Nephron progenitor cell (in vitro differentiated cells): ENCODE measurements around the gene FERMT2.

Source experiments
- DNase-seq: peaks from one replicate; pipeline ENCODE4 v3.0.0; 2021
- H3K27ac Mint-ChIP-seq: 2 replicates; pipeline ENCODE4 v1.8.0; 2021; ENCODE audit warnings: mild to moderate bottlenecking, moderate library complexity, mixed read lengths
- H3K27me3 Mint-ChIP-seq: 2 replicates; pipeline ENCODE4 v1.8.0; 2021; ENCODE audit warnings: mild to moderate bottlenecking, low read depth, mixed read lengths; ENCODE audit not compliant: poor library complexity
- H3K36me3 Mint-ChIP-seq: 2 replicates; pipeline ENCODE4 v1.8.0; 2021; ENCODE audit warnings: low read depth, mixed read lengths
- H3K4me1 Mint-ChIP-seq: 2 replicates; pipeline ENCODE4 v1.8.0; 2021; ENCODE audit warnings: mixed read lengths
- H3K4me3 Mint-ChIP-seq: 2 replicates; pipeline ENCODE4 v1.8.0; 2021; ENCODE audit warnings: mild to moderate bottlenecking, moderate library complexity, mixed read lengths
- H3K9me3 Mint-ChIP-seq: 2 replicates; pipeline ENCODE4 v1.8.0; 2021; ENCODE audit warnings: mild to moderate bottlenecking, moderate library complexity, mixed read lengths
- TF ChIP-seq, protein P1 (sequence below): fragments of 200-600 bp; sonication (generic); IDR thresholded peaks from 2 replicates; pipeline ENCODE4 v1.5.0; 2021; ENCODE audit warnings: antibody characterized with exemption

FERMT2 gene

DNA sequence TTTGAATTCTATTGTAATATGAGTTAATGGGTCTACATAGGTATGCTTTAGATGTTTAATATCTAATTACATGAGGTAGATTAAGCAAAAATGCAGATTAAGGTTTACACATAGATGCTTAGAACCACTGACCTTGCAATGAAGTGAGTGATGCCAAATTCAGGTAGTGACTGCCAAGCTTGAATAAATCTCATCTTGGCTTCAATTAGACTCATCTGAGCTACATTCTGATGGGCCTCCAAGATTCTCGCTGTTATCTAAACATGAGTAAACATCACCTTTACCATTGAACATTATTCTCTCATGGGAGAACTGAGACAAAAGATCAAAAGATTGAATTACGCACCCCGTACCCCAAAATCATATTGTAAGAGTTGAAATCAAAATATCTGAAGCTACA, 90.6 kb downstream of the FERMT2 start:
- TF ChIP-seq, protein P1, sequence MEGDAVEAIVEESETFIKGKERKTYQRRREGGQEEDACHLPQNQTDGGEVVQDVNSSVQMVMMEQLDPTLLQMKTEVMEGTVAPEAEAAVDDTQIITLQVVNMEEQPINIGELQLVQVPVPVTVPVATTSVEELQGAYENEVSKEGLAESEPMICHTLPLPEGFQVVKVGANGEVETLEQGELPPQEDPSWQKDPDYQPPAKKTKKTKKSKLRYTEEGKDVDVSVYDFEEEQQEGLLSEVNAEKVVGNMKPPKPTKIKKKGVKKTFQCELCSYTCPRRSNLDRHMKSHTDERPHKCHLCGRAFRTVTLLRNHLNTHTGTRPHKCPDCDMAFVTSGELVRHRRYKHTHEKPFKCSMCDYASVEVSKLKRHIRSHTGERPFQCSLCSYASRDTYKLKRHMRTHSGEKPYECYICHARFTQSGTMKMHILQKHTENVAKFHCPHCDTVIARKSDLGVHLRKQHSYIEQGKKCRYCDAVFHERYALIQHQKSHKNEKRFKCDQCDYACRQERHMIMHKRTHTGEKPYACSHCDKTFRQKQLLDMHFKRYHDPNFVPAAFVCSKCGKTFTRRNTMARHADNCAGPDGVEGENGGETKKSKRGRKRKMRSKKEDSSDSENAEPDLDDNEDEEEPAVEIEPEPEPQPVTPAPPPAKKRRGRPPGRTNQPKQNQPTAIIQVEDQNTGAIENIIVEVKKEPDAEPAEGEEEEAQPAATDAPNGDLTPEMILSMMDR: no peak
- H3K27me3 Mint-ChIP-seq: no peaks in the 10 kb centered on the region
- H3K27ac Mint-ChIP-seq: no peak overlapping the region
- H3K9me3 Mint-ChIP-seq: no peaks in the 10 kb centered on the region
- H3K4me1 Mint-ChIP-seq: peaks cover 7% of the 10 kb centered on the region
- no peak for DNase-seq
- no peak overlapping the region for H3K4me3 Mint-ChIP-seq
- H3K36me3 Mint-ChIP-seq: peaks cover 66% of the 10 kb centered on the region

DNA sequence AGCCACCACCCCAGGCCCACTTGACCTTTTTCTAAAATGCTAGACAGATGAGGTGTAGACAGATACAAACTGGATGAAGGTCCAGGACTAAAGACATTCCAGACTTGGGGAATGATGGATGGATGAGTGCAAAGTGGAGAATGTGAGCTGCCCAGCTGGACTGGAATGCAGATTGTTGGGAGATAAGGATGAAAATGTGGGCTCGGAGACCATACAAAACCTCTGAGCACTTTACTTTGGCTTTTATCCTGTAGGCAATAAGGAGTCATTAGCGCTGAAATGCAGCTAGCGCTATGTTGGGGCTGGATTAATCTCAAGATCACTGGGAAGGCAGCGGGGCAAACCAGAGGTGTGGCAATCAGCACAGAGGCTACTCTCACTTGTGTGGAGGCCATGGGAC, 94.7 kb downstream of the FERMT2 start:
- DNase-seq: no peak
- H3K36me3 Mint-ChIP-seq: peaks cover 67% of the 10 kb centered on the region

DNA sequence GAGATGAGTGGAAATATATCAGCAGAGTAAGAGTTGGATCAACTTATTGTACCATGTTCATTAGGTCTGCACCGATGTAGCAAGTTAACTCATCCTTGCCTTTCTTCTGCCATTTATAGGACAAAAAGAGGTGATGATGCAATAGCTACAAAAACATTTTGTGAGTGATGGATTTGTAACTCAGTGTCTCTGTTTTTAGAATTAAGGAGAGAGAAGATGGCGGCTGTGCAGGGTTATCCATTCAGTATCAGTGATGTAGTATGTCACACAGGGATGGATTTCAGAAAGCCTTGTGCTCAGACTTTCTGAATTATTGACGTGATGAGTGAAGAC, 97.4 kb downstream of the FERMT2 start:
- TF ChIP-seq, protein P1: no peak
- DNase-seq: no peak
- H3K4me3 Mint-ChIP-seq: no peak overlapping the region
- peaks cover 42% of the 10 kb centered on the region for H3K36me3 Mint-ChIP-seq
- H3K27me3 Mint-ChIP-seq: peaks cover 6% of the 10 kb centered on the region
- peak overlapping the region; percentile 60 for H3K27ac Mint-ChIP-seq
- peaks cover 13% of the 10 kb centered on the region for H3K4me1 Mint-ChIP-seq
- peaks cover 4% of the 10 kb centered on the region for H3K9me3 Mint-ChIP-seq

More for the DNA sequence above, 94.7 kb downstream of the FERMT2 start:
- peak overlapping the region; percentile 87 for H3K27ac Mint-ChIP-seq
- TF ChIP-seq, protein P1: no peak
- H3K4me1 Mint-ChIP-seq: peaks cover 11% of the 10 kb centered on the region
- peaks cover 3% of the 10 kb centered on the region for H3K27me3 Mint-ChIP-seq
- no peaks in the 10 kb centered on the region for H3K9me3 Mint-ChIP-seq
- H3K4me3 Mint-ChIP-seq: no peak overlapping the region

DNA sequence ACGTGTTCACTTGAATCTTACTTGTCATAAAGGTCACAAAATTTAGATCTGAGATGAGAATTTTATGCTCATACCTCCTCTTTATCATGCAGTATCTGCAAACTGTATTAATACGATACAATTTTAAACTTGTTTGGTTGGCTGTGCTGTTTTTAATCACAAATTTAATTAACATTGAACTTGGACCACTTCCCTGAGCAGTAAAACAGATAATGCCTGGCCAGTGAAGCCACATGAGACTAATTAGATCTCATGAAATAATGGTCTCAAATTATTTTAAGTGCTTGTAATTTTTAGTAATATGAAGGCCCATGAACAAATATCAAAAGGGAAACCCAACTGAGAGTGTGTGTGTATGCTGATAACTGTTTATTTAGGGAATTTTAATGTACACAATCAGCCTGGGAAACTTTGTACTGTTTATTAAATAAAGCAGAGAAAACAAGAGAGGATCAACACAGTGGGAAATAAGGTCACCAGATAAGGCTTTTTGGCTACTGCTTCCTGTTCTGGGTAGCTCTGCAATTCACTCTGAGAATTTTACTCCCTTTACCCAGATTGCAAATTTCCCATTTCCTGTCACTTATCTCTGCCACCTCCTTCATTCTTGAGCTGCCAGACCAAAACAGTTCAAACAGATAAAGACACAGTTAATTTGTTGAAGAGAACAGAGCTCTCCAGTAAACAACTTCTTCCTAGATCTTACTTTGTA, 97.9 kb downstream of the FERMT2 start:
- TF ChIP-seq, protein P1: no peak
- Mint-ChIP-seq H3K4me3 (no peak overlapping the region), H3K36me3 (peaks cover 39% of the 10 kb centered on the region), H3K27ac (peak overlapping the region; percentile 60), H3K4me1 (peaks cover 16% of the 10 kb centered on the region), H3K9me3 (peaks cover 7% of the 10 kb centered on the region), H3K27me3 (peaks cover 6% of the 10 kb centered on the region)
- no peak for DNase-seq

DNA sequence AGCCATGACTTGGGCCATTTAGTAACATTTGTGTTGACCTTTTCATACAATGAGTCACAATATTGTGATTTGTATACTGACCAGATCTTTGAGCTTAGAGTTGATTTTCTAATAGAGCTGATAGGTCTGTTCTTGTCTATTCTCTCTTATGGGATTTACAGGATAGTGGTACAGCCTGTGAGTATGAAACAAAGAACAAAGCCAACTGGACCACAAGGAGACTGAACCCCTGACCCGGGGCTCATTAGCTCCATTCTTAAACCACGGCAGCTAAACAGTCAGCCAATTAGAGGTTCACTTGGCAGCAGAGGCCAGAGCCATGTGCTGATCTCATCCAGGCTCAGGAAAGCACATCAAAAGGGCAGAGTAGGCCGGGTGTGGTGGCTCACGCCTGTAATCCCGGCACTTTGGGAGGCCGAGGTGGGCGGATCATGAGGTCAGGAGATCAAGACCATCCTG, 100.4 kb downstream of the FERMT2 start:
- no peak overlapping the region for H3K4me3 Mint-ChIP-seq
- peak overlapping the region; percentile 77 for H3K27ac Mint-ChIP-seq
- H3K9me3 Mint-ChIP-seq: peaks cover 7% of the 10 kb centered on the region

More for the DNA sequence above, 100.4 kb downstream of the FERMT2 start:
- peaks cover 19% of the 10 kb centered on the region for H3K36me3 Mint-ChIP-seq
- peaks cover 9% of the 10 kb centered on the region for H3K27me3 Mint-ChIP-seq
- no peak for DNase-seq
- H3K4me1 Mint-ChIP-seq: peaks cover 27% of the 10 kb centered on the region
- TF ChIP-seq, protein P1: no peak
